OCI-LY3 (cell line): Measurements from ENCODE around the gene ENTPD5.
A peak's percentile ranks its signal among the peaks of the same experiment; 100 is the strongest.
"Not testable (repeated sequence)": the region's sequence is repeated elsewhere in the genome, so short reads cannot be mapped to it uniquely, and the experiment has no call there.

Experiments used
- H2AFZ ChIP-seq: fragments of 200-600, 300-600 bp; shearing (Covaris generic); 2 replicates; pipeline ENCODE4 v1.6.0; 2014; ENCODE audit warnings: antibody characterized with exemption, low read depth, low read length
- H3K27ac ChIP-seq: fragments of 200-600, 300-600 bp; sonication (generic); 2 replicates; pipeline ENCODE4 v1.5.1; 2014; ENCODE audit warnings: mild to moderate bottlenecking, low read length, moderate library complexity, mixed read lengths
- H3K27me3 ChIP-seq: fragments of 200-600, 300-600 bp; sonication (generic); 2 replicates; pipeline ENCODE4 v1.6.1; 2014; ENCODE audit warnings: low read depth, low read length, mixed read lengths
- H3K36me3 ChIP-seq: fragments of 200-600, 300-600 bp; sonication (generic); replicated peaks from 2 replicates; pipeline ENCODE3; 2014; ENCODE audit warnings: low read depth, low read length, mixed read lengths
- H3K4me1 ChIP-seq: fragments of 300-600, 200-600 bp; sonication (generic); 2 replicates; pipeline ENCODE4 v1.6.1; 2014; ENCODE audit warnings: low read length, mixed read lengths
- H3K4me2 ChIP-seq: fragments of 200-600, 300-600 bp; sonication (generic); 2 replicates; pipeline ENCODE4 v1.6.1; 2014; ENCODE audit warnings: low read length, mixed read lengths
- H3K4me3 ChIP-seq: fragments of 300-600, 200-600 bp; sonication (generic); 2 replicates; pipeline ENCODE4 v1.5.1; 2014; ENCODE audit warnings: antibody characterized with exemption, mild to moderate bottlenecking, low read length, moderate library complexity
- H3K79me2 ChIP-seq: fragments of 300-600, 200-600 bp; shearing (Covaris generic); 2 replicates; pipeline ENCODE4 v1.6.1; 2014; ENCODE audit warnings: mild to moderate bottlenecking, low read length, mixed read lengths
- H3K9ac ChIP-seq: fragments of 300-600, 200-600 bp; shearing (Covaris generic); 2 replicates; pipeline ENCODE4 v1.6.0; 2014; ENCODE audit warnings: mild to moderate bottlenecking, low read length, moderate library complexity
- H3K9me3 ChIP-seq: fragments of 200-600, 300-600 bp; shearing (Covaris generic); 2 replicates; pipeline ENCODE4 v1.6.1; 2014; ENCODE audit warnings: low read length, mixed read lengths; ENCODE audit not compliant: insufficient read depth
- H4K20me1 ChIP-seq: fragments of 200-600, 300-600 bp; sonication (generic); 2 replicates; pipeline ENCODE4 v1.6.1; 2016; ENCODE audit warnings: low read length, mixed read lengths; ENCODE audit not compliant: insufficient read depth
- EZH2phosphoT487 ChIP-seq: fragments of 200-600 bp; shearing (Covaris generic); IDR thresholded peaks from 2 replicates; pipeline ENCODE4 v1.6.1; 2018; ENCODE audit warnings: antibody characterized with exemption, mixed run types, low read depth
- TF ChIP-seq, protein P1 (sequence below): fragments of 200-600, 300-600 bp; sonication (generic); IDR thresholded peaks from 2 replicates; pipeline ENCODE4 v1.5.1; 2014; ENCODE audit warnings: antibody characterized with exemption, low read length, low read depth

The ENTPD5 gene

GRCh38 chr14:73937012-73937411, 82.1 kb downstream of the ENTPD5 start:
- no peak overlapping the region for H3K27ac ChIP-seq
- H3K79me2 ChIP-seq: no peaks in the 10 kb centered on the region
- H3K4me1 ChIP-seq: no peaks in the 10 kb centered on the region
- H4K20me1 ChIP-seq: no peaks in the 10 kb centered on the region
- H3K9me3 ChIP-seq: no peaks in the 10 kb centered on the region
- H3K4me2 ChIP-seq: no peak overlapping the region
- no peak for TF ChIP-seq EZH2phosphoT487
- no peak overlapping the region for H2AFZ ChIP-seq
- H3K27me3 ChIP-seq: no peaks in the 10 kb centered on the region
- H3K4me3 ChIP-seq: no peak overlapping the region
- peaks cover 6% of the 10 kb centered on the region for H3K36me3 ChIP-seq
- H3K9ac ChIP-seq: no peak overlapping the region

DNA sequence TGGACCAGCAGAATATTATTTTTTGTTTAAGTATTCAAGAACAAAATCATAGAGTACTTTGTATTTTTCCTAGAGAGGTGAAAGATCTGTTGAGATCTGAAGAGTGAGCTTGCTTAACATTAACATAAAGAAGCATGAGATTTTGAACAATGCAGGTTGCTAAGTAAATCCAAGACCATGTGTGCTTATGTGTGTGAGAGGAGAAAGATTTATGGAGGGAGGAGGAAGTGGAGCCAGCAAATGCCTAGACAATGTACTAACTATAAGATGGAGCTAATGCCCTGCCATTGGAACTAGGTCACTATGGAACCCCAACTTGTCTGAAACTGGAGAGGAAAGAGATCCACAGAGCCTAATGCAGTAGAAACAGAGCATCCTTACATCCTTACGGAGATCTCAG, 82.5 kb downstream of the ENTPD5 start:
- H3K4me3 ChIP-seq: no peak overlapping the region
- no peaks in the 10 kb centered on the region for H3K79me2 ChIP-seq
- no peaks in the 10 kb centered on the region for H3K4me1 ChIP-seq
- peaks cover 10% of the 10 kb centered on the region for H3K36me3 ChIP-seq
- no peak overlapping the region for H3K4me2 ChIP-seq
- TF ChIP-seq EZH2phosphoT487: no peak
- TF ChIP-seq, protein P1, sequence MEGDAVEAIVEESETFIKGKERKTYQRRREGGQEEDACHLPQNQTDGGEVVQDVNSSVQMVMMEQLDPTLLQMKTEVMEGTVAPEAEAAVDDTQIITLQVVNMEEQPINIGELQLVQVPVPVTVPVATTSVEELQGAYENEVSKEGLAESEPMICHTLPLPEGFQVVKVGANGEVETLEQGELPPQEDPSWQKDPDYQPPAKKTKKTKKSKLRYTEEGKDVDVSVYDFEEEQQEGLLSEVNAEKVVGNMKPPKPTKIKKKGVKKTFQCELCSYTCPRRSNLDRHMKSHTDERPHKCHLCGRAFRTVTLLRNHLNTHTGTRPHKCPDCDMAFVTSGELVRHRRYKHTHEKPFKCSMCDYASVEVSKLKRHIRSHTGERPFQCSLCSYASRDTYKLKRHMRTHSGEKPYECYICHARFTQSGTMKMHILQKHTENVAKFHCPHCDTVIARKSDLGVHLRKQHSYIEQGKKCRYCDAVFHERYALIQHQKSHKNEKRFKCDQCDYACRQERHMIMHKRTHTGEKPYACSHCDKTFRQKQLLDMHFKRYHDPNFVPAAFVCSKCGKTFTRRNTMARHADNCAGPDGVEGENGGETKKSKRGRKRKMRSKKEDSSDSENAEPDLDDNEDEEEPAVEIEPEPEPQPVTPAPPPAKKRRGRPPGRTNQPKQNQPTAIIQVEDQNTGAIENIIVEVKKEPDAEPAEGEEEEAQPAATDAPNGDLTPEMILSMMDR: no peak
- no peaks in the 10 kb centered on the region for H3K9me3 ChIP-seq
- no peak overlapping the region for H3K27ac ChIP-seq
- no peak overlapping the region for H2AFZ ChIP-seq
- no peak overlapping the region for H3K9ac ChIP-seq
- no peaks in the 10 kb centered on the region for H3K27me3 ChIP-seq
- no peaks in the 10 kb centered on the region for H4K20me1 ChIP-seq

- H3K4me1 ChIP-seq: no peaks in the 10 kb centered on the region
Observed at GRCh38 chr14:73935666-73936065, 83.4 kb downstream of the ENTPD5 start.

DNA sequence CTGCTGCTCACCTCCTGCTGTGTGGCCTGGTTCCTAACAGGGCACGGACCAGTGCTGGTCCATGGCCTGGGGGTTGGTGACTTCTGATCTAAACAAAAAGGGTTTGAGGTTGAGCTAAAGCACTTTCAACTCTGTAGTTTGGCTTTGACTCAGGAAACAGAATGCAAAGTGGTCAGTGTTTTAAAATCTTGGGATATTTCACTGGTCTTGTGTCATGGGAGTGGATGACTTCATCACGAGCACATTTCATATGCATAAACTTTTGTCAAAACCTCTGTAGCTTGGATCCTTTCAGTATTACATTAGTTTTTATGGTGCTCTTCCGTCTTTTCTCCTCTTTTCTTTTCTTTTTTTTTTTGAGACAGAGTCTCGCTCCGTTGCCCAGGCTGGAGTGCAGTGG, 94.8 kb downstream of the ENTPD5 start:
- no peaks in the 10 kb centered on the region for H3K9me3 ChIP-seq
- no peak overlapping the region for H2AFZ ChIP-seq
- no peaks in the 10 kb centered on the region for H3K79me2 ChIP-seq
- H3K4me2 ChIP-seq: no peak overlapping the region
- no peak overlapping the region for H3K9ac ChIP-seq
- no peak overlapping the region for H3K4me3 ChIP-seq
- H3K27ac ChIP-seq: no peak overlapping the region
- H3K4me1 ChIP-seq: no peaks in the 10 kb centered on the region
- no peaks in the 10 kb centered on the region for H4K20me1 ChIP-seq
- H3K36me3 ChIP-seq: peaks cover 52% of the 10 kb centered on the region
- H3K27me3 ChIP-seq: no peaks in the 10 kb centered on the region
- no peak for TF ChIP-seq EZH2phosphoT487
- TF ChIP-seq, protein P1: no peak

More at GRCh38 chr14:73935666-73936065, 83.4 kb downstream of the ENTPD5 start:
- TF ChIP-seq EZH2phosphoT487: no peak
- TF ChIP-seq, protein P1: peak; percentile 28
- Histone ChIP-seq H3K9ac (no peak overlapping the region), H3K4me2 (no peak overlapping the region), H3K4me3 (no peak overlapping the region), H2AFZ (no peak overlapping the region), H3K27me3 (no peaks in the 10 kb centered on the region), H3K27ac (no peak overlapping the region), H4K20me1 (no peaks in the 10 kb centered on the region), H3K79me2 (no peaks in the 10 kb centered on the region), H3K9me3 (no peaks in the 10 kb centered on the region), H3K36me3 (peaks cover 16% of the 10 kb centered on the region)

DNA sequence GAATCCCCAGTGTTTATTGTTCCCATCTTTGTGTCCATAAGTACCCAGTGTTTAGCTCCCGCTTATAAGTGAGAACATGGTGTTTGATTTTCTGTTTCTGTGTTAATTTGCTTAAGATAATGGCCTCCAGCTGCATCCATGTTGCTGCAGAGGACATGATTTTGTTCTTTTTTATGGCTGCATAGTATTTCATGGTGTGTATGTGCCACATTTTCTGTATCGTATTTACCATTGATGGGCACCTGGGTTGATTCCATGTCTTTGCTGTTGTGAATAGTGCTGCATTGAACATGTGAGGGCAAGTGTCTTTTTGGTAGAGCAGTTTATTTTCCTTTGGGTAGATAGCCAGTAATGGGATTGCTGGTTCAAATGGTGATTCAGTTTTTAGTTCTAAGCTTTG, 99.6 kb downstream of the ENTPD5 start:
- H3K9ac ChIP-seq, H2AFZ ChIP-seq, H3K79me2 ChIP-seq, H3K4me3 ChIP-seq, H3K4me2 ChIP-seq, H3K4me1 ChIP-seq, H3K27ac ChIP-seq, H3K9me3 ChIP-seq, H3K27me3 ChIP-seq, H4K20me1 ChIP-seq: not testable (repeated sequence)
- peaks cover 34% of the 10 kb centered on the region for H3K36me3 ChIP-seq
